IPS-18a (cell line): ENCODE measurements around the gene PDE6C.

Experiments used
- H3K27ac ChIP-seq: one replicate; pipeline ENCODE4 v1.5.1; 2013; ENCODE audit warnings: low read length
- H3K27me3 ChIP-seq: one replicate; pipeline ENCODE4 v1.6.1; 2013; ENCODE audit warnings: mild to moderate bottlenecking, low read length; ENCODE audit not compliant: control insufficient read depth, insufficient read depth
- H3K36me3 ChIP-seq: one replicate; pipeline ENCODE4 v1.6.1; 2013; ENCODE audit warnings: low read depth, low read length; ENCODE audit not compliant: control insufficient read depth
- H3K4me1 ChIP-seq: one replicate; pipeline ENCODE4 v1.6.1; 2013; ENCODE audit warnings: low read depth, low read length; ENCODE audit not compliant: control insufficient read depth
- H3K4me3 ChIP-seq: one replicate; pipeline ENCODE4 v1.5.1; 2013; ENCODE audit warnings: low read length
- H3K9ac ChIP-seq: one replicate; pipeline ENCODE4 v1.6.1; 2013; ENCODE audit warnings: mild to moderate bottlenecking, low read length, moderate library complexity
- H3K9me3 ChIP-seq: one replicate; pipeline ENCODE4 v1.6.1; 2013; ENCODE audit warnings: low read depth, low read length; ENCODE audit not compliant: control insufficient read depth

PDE6C gene

GRCh38 chr10:93579089-93579488 is 33.2 kb upstream of the PDE6C start:
- Histone ChIP-seq H3K27ac (no peak overlapping the region), H3K9me3 (no peaks in the 10 kb centered on the region), H3K9ac (no peak overlapping the region), H3K36me3 (no peaks in the 10 kb centered on the region), H3K4me1 (no peaks in the 10 kb centered on the region), H3K4me3 (no peak overlapping the region), H3K27me3 (no peaks in the 10 kb centered on the region)

GRCh38 chr10:93579985-93580711 is 32.2 kb upstream of the PDE6C start:
- Histone ChIP-seq H3K27ac (no peak overlapping the region), H3K27me3 (no peaks in the 10 kb centered on the region), H3K4me1 (no peaks in the 10 kb centered on the region), H3K36me3 (no peaks in the 10 kb centered on the region), H3K9me3 (no peaks in the 10 kb centered on the region), H3K4me3 (no peak overlapping the region), H3K9ac (no peak overlapping the region)

DNA sequence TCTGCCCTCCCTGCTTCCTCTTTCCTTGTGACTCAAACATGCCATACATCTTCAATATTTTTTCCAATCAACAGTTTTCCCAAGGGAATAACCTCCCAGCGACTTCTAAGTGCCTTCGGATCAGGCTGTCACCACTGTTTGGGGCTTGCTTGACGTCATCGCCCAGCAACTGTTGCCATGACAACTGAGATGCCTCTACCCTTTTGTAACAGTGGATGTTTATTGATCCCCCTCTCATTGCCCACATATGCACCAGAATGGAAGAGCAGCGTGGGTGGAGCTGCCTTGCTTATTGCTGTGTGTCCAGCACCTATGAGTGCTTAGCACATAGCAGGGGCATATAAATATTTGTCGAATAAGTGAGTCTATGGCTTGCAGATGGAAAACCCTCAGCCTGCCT is 31.5 kb upstream of the PDE6C start:
- Histone ChIP-seq H3K9ac (no peak overlapping the region), H3K4me1 (no peaks in the 10 kb centered on the region), H3K4me3 (no peak overlapping the region), H3K27ac (no peak overlapping the region), H3K9me3 (no peaks in the 10 kb centered on the region), H3K36me3 (no peaks in the 10 kb centered on the region), H3K27me3 (no peaks in the 10 kb centered on the region)

GRCh38 chr10:93584445-93584844 is 27.9 kb upstream of the PDE6C start:
- no peaks in the 10 kb centered on the region for H3K9me3 ChIP-seq
- no peak overlapping the region for H3K27ac ChIP-seq
- no peaks in the 10 kb centered on the region for H3K27me3 ChIP-seq
- H3K9ac ChIP-seq = no peak overlapping the region
- H3K36me3 ChIP-seq = no peaks in the 10 kb centered on the region
- H3K4me1 ChIP-seq = no peaks in the 10 kb centered on the region
- H3K4me3 ChIP-seq = no peak overlapping the region

- Histone ChIP-seq H3K27me3 (no peaks in the 10 kb centered on the region), H3K9ac (no peak overlapping the region), H3K4me3 (no peak overlapping the region), H3K36me3 (no peaks in the 10 kb centered on the region), H3K9me3 (no peaks in the 10 kb centered on the region), H3K27ac (no peak overlapping the region), H3K4me1 (no peaks in the 10 kb centered on the region)
Measured at GRCh38 chr10:93589648-93590562, 22.4 kb upstream of the PDE6C start.

GRCh38 chr10:93590638-93591037 is 21.7 kb upstream of the PDE6C start:
- no peaks in the 10 kb centered on the region for H3K27me3 ChIP-seq
- H3K4me3 ChIP-seq = no peak overlapping the region
- H3K27ac ChIP-seq = no peak overlapping the region
- H3K9me3 ChIP-seq = no peaks in the 10 kb centered on the region
- no peaks in the 10 kb centered on the region for H3K4me1 ChIP-seq
- no peak overlapping the region for H3K9ac ChIP-seq
- H3K36me3 ChIP-seq = no peaks in the 10 kb centered on the region

GRCh38 chr10:93591065-93591808 is 21.1 kb upstream of the PDE6C start:
- peaks cover 3% of the 10 kb centered on the region for H3K4me1 ChIP-seq
- H3K27ac ChIP-seq = no peak overlapping the region
- H3K4me3 ChIP-seq = no peak overlapping the region
- H3K9me3 ChIP-seq = no peaks in the 10 kb centered on the region
- H3K9ac ChIP-seq = no peak overlapping the region
- no peaks in the 10 kb centered on the region for H3K36me3 ChIP-seq
- H3K27me3 ChIP-seq = no peaks in the 10 kb centered on the region

DNA sequence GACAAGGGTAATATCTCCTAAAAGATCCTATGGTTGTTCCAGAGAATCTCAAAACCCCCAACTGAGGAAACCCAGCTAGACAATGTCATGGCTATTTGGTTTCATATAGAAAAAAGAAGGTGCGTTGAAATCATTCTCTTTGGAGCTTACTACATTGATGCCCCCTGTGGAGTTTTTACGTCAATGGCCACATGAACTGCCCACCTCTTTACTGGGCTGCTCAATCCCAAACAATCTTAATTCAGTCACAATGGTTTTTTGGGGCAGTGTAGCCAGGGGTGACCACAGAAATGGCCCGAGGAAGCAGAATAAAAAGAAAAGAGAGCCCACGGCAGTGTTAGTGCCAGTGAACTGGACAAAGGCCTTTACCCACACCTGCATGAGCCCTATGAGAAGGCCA is 19.1 kb upstream of the PDE6C start:
- Histone ChIP-seq H3K4me3 (no peak overlapping the region), H3K9ac (no peak overlapping the region), H3K9me3 (no peaks in the 10 kb centered on the region), H3K4me1 (peaks cover 3% of the 10 kb centered on the region), H3K36me3 (no peaks in the 10 kb centered on the region), H3K27me3 (no peaks in the 10 kb centered on the region), H3K27ac (no peak overlapping the region)

GRCh38 chr10:93593749-93594148 is 18.6 kb upstream of the PDE6C start:
- Histone ChIP-seq H3K27me3 (no peaks in the 10 kb centered on the region), H3K27ac (no peak overlapping the region), H3K4me3 (no peak overlapping the region), H3K9me3 (no peaks in the 10 kb centered on the region), H3K4me1 (peaks cover 3% of the 10 kb centered on the region), H3K36me3 (no peaks in the 10 kb centered on the region), H3K9ac (no peak overlapping the region)

- Histone ChIP-seq H3K9ac (no peak overlapping the region), H3K27me3 (peaks cover 4% of the 10 kb centered on the region), H3K27ac (no peak overlapping the region), H3K4me1 (peaks cover 3% of the 10 kb centered on the region), H3K4me3 (no peak overlapping the region), H3K36me3 (no peaks in the 10 kb centered on the region), H3K9me3 (no peaks in the 10 kb centered on the region)
Measured at GRCh38 chr10:93594518-93594917, 17.8 kb upstream of the PDE6C start.

DNA sequence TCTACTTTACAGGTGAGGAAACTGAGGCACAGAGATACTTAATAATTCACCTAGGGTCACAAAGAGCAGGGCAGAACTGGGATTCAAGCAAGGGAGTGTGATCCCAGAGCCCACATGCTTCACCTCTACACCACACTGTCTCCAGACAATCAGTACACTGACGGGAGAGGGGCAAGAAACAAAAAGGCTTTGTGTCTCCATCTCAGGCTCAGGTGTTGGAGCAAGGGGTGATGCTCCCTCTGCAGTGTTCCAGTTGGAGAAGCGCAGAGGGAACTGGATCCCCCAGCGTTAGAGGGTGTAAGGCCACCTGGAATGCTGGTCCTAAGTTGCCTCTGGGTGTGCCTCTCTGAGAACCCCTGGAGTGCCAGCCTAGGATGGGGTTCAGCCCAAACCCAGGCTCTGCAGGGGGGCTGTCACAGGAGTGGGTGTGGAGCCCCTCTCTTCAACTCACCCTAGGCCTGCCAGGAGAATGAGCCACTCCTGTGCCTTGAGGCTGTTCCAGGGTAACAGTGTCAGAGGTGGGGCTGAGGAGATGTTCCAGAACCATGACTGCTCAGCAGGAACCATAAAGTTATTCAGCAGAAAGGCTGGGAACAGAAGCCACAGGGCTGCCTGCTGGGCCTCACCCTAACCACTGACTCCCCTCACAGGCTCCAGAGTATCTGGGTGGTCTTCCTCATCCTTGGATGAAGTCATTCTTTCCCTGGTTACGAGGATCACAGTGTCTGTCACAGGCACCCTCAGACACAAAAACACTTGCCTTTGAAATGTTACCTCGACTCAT is 16.8 kb upstream of the PDE6C start:
- Histone ChIP-seq H3K27me3 (peaks cover 15% of the 10 kb centered on the region), H3K4me1 (peaks cover 3% of the 10 kb centered on the region), H3K9ac (no peak overlapping the region), H3K4me3 (no peak overlapping the region), H3K9me3 (no peaks in the 10 kb centered on the region), H3K27ac (no peak overlapping the region), H3K36me3 (no peaks in the 10 kb centered on the region)
